HUES64 (cell line): ENCODE data around the gene PMS2. TPM values are rescaled to one million over a fixed set of nuclear protein-coding genes. Genes with fewer than 3 reads are reported as not detected.
A peak's percentile ranks its signal among the peaks of the same experiment; 100 is the strongest.
"Not testable (repeated sequence)": the region's sequence is repeated elsewhere in the genome, so short reads cannot be mapped to it uniquely, and the experiment has no call there.

Experiments
- H3K27ac ChIP-seq: 2 replicates; pipeline ENCODE4 v1.7.0; 2013; ENCODE audit warnings: low read depth, low read length, inconsistent platforms
- H3K27me3 ChIP-seq: 2 replicates; pipeline ENCODE4 v1.6.1; 2013; ENCODE audit warnings: mild to moderate bottlenecking, low read length; ENCODE audit not compliant: insufficient read depth
- H3K36me3 ChIP-seq: 2 replicates; pipeline ENCODE4 v1.6.1; 2013; ENCODE audit warnings: mild to moderate bottlenecking, low read length; ENCODE audit not compliant: insufficient read depth
- H3K4me1 ChIP-seq: 2 replicates; pipeline ENCODE4 v1.6.1; 2013; ENCODE audit warnings: mild to moderate bottlenecking, low read length, moderate library complexity; ENCODE audit not compliant: insufficient read depth
- H3K4me3 ChIP-seq: 2 replicates; pipeline ENCODE4 v1.5.1; 2013; ENCODE audit warnings: mild to moderate bottlenecking, low read length, moderate library complexity
- H3K9ac ChIP-seq: 2 replicates; pipeline ENCODE4 v1.6.1; 2013; ENCODE audit warnings: mild to moderate bottlenecking, low read depth, low read length
- H3K9me3 ChIP-seq: 2 replicates; pipeline ENCODE4 v1.6.1; 2013; ENCODE audit warnings: low read depth, low read length; ENCODE audit not compliant: insufficient read depth
- WGBS: fragments of 150-250, 120-280 bp; methylation state at CpG from one replicate; pipeline ENCODE4 v1.1.7; 2013; ENCODE audit warnings: missing lambda C conversion rate; 5-methylcytosine and 5-hydroxymethylcytosine counted together
- polyA plus RNA-seq, 2 experiments: library from polyadenylated mRNA; stranded (reverse); fragments of 50-300 nt; gene quantifications; one replicate each; pipeline ENCODE4 v1.2.3, GENCODE V29; 2013

Gene PMS2, protein sequence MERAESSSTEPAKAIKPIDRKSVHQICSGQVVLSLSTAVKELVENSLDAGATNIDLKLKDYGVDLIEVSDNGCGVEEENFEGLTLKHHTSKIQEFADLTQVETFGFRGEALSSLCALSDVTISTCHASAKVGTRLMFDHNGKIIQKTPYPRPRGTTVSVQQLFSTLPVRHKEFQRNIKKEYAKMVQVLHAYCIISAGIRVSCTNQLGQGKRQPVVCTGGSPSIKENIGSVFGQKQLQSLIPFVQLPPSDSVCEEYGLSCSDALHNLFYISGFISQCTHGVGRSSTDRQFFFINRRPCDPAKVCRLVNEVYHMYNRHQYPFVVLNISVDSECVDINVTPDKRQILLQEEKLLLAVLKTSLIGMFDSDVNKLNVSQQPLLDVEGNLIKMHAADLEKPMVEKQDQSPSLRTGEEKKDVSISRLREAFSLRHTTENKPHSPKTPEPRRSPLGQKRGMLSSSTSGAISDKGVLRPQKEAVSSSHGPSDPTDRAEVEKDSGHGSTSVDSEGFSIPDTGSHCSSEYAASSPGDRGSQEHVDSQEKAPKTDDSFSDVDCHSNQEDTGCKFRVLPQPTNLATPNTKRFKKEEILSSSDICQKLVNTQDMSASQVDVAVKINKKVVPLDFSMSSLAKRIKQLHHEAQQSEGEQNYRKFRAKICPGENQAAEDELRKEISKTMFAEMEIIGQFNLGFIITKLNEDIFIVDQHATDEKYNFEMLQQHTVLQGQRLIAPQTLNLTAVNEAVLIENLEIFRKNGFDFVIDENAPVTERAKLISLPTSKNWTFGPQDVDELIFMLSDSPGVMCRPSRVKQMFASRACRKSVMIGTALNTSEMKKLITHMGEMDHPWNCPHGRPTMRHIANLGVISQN
- 9.1 TPM for polyA plus RNA-seq (2013, experiment 1 of 2)
- polyA plus RNA-seq (2013, experiment 2 of 2) = 9.7 TPM

DNA sequence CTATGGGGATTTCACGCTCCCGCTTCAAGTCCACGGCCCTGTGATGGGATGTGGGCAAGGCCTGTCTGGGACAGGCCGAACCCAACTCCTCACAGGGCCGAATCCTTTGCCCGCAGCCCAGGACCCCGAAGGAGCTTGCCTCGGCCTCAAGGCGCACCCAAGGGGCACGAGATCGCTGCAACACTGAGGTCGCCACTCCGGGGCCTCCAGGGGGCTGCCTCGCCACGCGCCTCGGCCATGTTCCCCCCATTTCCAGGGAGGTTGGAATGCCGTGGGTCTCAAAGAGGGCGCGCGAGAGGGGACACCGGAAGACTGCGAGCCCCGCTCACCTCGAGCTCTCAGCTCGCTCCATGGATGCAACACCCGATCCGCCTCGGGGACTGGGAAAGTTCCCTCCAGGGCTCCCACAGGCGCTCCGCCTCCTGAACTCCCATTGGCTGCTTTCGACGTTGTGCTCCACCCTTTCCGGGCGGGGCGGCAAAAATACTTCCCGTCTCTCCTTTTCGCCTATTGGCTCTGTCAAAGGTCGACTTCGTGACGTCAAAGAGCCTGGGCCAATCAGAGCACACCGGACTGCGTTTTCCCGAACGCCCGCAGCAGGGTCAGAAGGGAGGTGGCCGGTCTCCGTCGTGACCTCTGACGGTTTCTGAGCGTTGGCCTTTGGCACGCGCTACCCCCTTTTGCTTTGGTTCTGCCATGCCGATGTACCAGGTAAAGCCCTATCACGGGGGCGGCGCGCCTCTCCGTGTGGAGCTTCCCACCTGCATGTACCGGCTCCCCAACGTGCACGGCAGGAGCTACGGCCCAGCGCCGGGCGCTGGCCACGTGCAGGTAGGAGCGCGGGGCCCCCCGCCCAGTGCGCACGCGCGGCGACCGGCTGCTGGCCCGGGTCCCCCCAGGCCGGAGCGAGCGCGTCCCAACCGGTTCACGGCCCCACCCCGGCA, at the start of gene PMS2, which contains the start of gene AIMP2:
Gene PMS2 (minus strand): TSS at position 382 of the 944 bp plus-strand sequence. CDS start 30 bp downstream, at position 352.
Gene AIMP2 (plus strand): TSS at position 605 of the 944 bp plus-strand sequence. CDS start 92 bp downstream, at position 697.
- no peaks in the 10 kb centered on the region for H3K9me3 ChIP-seq
- H3K4me1 ChIP-seq = no peaks in the 10 kb centered on the region
- H3K9ac ChIP-seq = peak within 1 kb of the TSS; percentile 98
- H3K27ac ChIP-seq = peak within 1 kb of the TSS; percentile 99
- whole genome bisulfite sequencing = under 1% methylated on average over 84 of the region's 84 CpGs
- H3K4me3 ChIP-seq = peak within 1 kb of the TSS; percentile 85
- H3K36me3 ChIP-seq = peaks cover 38% of the 10 kb centered on the region
- no peaks in the 10 kb centered on the region for H3K27me3 ChIP-seq

DNA sequence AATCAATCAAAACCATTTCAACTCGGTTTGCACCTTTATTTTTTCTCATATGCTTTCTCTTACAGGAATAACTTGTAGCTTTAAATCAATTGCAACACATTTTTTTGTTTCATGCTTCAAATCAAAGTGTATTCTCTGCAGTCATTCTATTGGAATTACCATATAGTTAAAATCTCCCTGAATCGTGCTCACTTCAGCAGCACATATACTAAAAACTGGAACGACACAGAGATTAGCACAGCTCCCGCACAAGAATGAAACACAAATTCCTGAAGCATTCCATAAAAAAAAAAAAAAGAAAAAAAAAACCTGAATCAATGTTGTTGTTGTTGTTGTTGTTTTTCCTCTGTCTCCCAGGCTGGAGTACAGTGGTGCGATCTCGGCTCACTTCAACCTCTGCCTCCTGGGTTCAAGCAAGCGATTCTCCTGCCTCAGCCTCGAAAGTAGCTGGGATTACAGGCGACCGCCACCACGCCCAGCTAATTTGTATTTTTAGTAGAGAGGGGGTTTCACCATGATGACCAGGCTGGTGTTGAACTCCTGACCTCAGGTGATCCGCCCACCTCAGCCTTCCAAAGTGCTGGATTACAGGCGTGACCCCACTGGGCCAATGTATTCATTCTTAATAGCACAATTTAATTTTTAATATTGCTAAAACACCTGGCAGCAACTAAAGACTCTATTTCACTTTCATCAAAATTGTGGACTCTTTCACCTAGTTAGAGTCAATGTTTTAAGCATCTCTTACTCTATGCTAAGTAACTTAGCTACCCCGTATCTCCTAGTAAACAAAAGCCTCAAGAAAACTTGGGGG, 48.7 kb upstream of the PMS2 start:
- Histone ChIP-seq H3K27me3 (no peaks in the 10 kb centered on the region), H3K9me3 (no peaks in the 10 kb centered on the region), H3K27ac (no peak overlapping the region), H3K9ac (no peak overlapping the region; the same call in 1 of the 2 replicates), H3K4me3 (peak overlapping the region; percentile 87), H3K4me1 (peaks cover 7% of the 10 kb centered on the region; the same call in 1 of the 2 replicates), H3K36me3 (peaks cover 25% of the 10 kb centered on the region)
- 76% methylated on average over 14 of the region's 14 CpGs for WGBS

DNA sequence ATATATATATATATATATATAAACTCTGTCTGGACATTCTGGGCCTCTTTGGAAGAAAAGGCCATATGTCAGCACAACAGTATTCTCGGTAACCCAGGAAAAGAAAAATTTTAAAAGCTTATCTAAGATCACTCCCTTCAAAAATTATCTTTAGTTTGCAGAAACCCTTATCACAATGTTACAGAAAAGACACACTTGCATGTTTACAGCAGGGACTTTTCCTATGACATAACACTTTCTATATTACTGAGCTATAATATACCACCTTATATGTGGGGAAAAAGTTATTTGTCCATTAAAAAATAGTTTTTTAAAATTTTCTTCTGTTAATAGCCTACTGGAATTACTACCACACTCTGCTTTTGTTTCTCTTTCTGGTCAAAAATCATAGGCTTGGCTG, 47.8 kb upstream of the PMS2 start:
- no peak overlapping the region for H3K27ac ChIP-seq

DNA sequence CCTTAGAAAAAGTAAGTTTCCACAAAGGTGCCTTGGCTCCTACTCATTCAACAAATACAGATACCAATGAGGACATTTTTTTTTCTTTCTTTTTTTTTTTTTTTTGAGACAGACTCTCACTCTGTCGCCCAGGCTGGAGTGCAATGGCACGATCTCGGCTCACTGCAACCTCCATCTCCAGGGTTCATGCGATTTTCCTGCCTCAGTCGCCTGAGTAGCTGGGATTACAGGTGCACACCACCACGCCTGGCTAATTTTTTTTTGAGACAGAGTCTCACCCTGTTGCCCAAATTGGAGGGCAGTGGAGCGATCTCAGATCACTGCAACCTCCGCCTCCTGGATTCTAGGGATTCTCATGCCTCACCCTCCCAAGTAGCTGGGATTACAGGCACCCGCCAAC, 42.3 kb upstream of the PMS2 start:
- peaks cover 73% of the 10 kb centered on the region for H3K36me3 ChIP-seq

More for the DNA sequence above, 47.8 kb upstream of the PMS2 start:
- H3K36me3 ChIP-seq = peaks cover 30% of the 10 kb centered on the region
- peaks cover 7% of the 10 kb centered on the region; the same call in 1 of the 2 replicates for H3K4me1 ChIP-seq
- H3K9me3 ChIP-seq = no peaks in the 10 kb centered on the region
- no peak overlapping the region for H3K9ac ChIP-seq
- no peak overlapping the region for H3K4me3 ChIP-seq
- whole genome bisulfite sequencing = 94% methylated on average over 1 of the region's 1 CpG
- H3K27me3 ChIP-seq = no peaks in the 10 kb centered on the region

DNA sequence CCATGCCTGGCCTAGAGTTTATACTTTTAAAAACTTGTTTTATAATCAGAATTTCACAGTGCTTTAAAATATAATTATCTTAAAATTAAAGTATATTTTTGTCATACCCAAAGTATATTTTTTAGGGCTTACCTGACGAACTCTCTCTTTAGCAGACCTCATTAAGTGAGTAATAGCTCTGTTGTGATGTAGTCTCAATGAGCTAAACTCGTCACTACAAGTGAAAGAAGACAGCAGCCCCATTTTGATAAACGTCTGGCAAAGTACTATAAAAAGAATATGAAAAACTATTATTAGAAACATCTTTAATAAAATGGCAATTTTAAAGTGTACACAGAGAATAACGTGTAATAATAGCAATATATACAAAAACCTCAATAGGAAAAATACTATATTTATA, 40.9 kb upstream of the PMS2 start:
- Histone ChIP-seq H3K27me3 (no peaks in the 10 kb centered on the region), H3K4me3 (no peak overlapping the region), H3K9ac (no peak overlapping the region), H3K27ac (no peak overlapping the region), H3K4me1 (no peaks in the 10 kb centered on the region), H3K36me3 (peaks cover 80% of the 10 kb centered on the region), H3K9me3 (no peaks in the 10 kb centered on the region)
- WGBS = 100% methylated on average over 2 of the region's 4 CpGs

More for the DNA sequence above, 42.3 kb upstream of the PMS2 start:
- not testable (repeated sequence) for H3K9me3 ChIP-seq, H3K27ac ChIP-seq, H3K4me1 ChIP-seq, H3K4me3 ChIP-seq, H3K9ac ChIP-seq, H3K27me3 ChIP-seq
- 96% methylated on average over 9 of the region's 9 CpGs for WGBS

DNA sequence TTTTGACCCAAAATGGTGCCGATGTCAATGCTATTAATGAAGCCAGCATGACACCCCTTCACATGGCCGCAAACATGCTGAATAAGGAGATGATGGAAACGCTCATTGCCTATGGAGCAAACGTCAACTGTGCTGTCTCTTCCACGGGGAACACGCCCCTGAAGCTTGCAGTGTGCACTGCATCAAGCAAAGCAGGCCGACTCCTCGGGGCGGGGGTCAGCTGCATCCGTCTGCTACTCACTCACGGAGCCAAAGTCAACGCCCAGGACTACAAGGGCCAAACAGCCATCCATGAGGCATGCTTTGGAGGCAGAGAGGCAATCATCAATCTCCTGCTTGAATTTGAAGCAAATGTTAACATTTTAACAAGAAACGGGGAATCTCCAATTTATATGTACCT, 26.8 kb upstream of the PMS2 start:
- Histone ChIP-seq H3K27ac (no peak overlapping the region), H3K36me3 (peaks cover 88% of the 10 kb centered on the region), H3K4me1 (no peaks in the 10 kb centered on the region), H3K9me3 (no peaks in the 10 kb centered on the region), H3K9ac (no peak overlapping the region), H3K27me3 (no peaks in the 10 kb centered on the region), H3K4me3 (no peak overlapping the region)
- 96% methylated on average over 13 of the region's 13 CpGs for WGBS

DNA sequence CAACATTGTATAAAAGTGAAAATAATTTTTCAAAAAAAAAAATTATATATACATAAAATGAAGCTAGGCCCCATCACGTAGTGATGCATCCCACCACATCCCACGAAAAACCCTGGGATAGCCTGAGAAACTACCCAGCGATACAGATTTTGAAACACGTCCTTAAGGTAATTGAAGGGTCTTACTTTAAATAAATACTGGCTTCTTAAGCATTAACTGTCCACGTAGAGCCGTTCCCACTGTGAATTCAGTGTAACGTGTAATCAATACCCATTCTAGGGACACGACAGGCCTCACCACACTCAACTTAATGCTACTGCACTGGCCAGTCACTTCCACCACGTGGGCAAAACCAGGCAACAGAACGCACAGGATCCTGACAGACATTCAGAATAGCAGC, 26.3 kb upstream of the PMS2 start:
- peaks cover 88% of the 10 kb centered on the region for H3K36me3 ChIP-seq
- H3K27ac ChIP-seq = no peak overlapping the region
- 95% methylated on average over 10 of the region's 10 CpGs for WGBS
- H3K4me3 ChIP-seq = no peak overlapping the region
- no peaks in the 10 kb centered on the region for H3K9me3 ChIP-seq
- H3K9ac ChIP-seq = no peak overlapping the region
- H3K27me3 ChIP-seq = no peaks in the 10 kb centered on the region
- H3K4me1 ChIP-seq = no peaks in the 10 kb centered on the region

DNA sequence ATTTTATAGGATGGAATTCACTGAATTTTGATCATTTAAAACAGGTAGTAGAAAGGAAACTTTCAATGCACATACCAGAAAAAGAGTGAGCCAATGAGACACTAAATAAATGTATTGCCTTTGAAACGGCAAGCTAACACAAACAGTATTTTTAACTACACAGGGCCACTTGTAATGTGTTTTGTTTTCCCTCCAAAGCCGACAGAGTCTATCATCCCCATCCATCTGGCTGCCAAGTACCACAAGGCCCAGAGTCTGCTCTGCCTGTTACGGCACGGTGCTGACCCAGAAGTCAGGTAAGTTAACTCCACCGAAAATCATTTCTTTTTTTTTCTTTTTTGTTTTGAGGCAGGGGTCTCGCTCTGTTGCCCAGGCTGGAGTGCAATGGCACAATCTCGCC, 23.8 kb upstream of the PMS2 start:
- WGBS = 97% methylated on average over 7 of the region's 7 CpGs
- Histone ChIP-seq H3K9ac (no peak overlapping the region), H3K27ac (no peak overlapping the region), H3K4me1 (no peaks in the 10 kb centered on the region), H3K4me3 (no peak overlapping the region), H3K9me3 (no peaks in the 10 kb centered on the region), H3K36me3 (peaks cover 85% of the 10 kb centered on the region), H3K27me3 (no peaks in the 10 kb centered on the region)

DNA sequence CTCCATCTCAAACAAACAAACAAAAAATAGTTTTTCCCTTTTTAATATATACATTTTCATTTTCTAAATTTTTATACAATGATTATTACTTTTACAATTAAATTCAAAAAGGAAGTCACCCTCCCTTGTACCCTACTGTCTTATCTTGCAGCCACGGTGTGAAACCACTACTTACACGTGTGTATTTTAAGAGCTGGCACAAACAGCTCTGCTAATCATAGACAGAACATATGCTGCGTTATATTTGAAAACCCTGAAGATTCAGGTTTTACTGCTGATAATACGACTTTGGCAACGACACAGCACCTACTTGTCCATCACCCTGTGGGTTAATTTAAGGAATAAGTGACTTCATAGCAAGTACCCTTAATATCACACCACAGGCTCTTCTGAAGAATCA, 23.3 kb upstream of the PMS2 start:
- Histone ChIP-seq H3K4me1 (no peaks in the 10 kb centered on the region), H3K9me3 (no peaks in the 10 kb centered on the region), H3K9ac (no peak overlapping the region), H3K4me3 (no peak overlapping the region), H3K27ac (no peak overlapping the region), H3K27me3 (no peaks in the 10 kb centered on the region), H3K36me3 (peaks cover 85% of the 10 kb centered on the region)
- 96% methylated on average over 5 of the region's 5 CpGs for WGBS

DNA sequence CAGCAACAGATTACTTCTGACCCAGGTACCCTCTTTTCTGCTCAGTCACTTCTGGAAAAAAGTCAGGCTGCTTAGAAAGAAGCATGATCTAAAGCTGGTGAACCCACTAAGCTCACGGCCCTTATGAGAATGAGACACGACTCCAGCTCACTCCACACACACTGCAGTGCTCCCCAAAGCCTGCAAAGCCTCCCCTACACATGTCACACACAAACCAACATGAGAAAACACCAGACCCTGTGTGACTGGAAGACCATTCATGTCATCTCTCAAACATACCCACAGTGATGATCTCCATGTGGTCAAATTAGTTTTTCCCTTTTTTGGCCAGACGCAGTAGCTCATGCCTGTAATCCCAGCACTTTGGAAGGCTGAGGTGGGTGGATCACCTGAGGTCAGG, 22.7 kb upstream of the PMS2 start:
- Histone ChIP-seq H3K27ac (no peak overlapping the region), H3K4me1 (no peaks in the 10 kb centered on the region), H3K9me3 (no peaks in the 10 kb centered on the region), H3K27me3 (no peaks in the 10 kb centered on the region), H3K36me3 (peaks cover 85% of the 10 kb centered on the region), H3K4me3 (no peak overlapping the region), H3K9ac (no peak overlapping the region)
- 84% methylated on average over 3 of the region's 3 CpGs for WGBS
